GM19455 (cell line): ENCODE data around the gene EIF2S1.

Source experiments
- ATAC-seq: cut with Tn5 transposase; IDR thresholded peaks from one replicate; pipeline ENCODE4 v1.9.1; 2021; ENCODE audit not compliant: unreplicated experiment

The EIF2S1 gene

DNA sequence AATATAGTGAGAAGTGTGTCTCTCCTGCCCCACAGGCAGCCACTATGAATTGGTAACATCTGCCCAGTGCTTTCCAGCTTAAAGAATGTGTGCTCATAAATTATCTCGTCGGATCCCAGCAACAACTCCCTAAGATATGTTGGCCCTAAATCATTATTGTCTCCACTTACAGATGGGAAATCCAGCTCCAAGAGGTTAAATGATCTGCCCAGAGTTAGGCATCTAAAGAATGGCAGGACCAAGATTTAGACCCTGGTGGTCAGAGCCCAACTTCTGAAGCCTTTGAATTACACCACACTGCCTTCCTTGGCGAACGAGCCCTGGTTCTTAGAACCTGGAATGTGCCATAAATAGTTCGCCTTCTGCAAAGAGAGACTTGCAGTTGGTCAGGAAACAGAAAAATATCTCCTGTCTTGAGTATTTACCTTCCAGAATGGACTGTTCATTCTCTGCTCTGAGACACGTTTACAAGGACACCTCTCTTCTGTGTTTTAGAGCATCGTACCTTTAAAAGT lies 72.0 kb downstream of the EIF2S1 start:
- no peak for ATAC-seq

DNA sequence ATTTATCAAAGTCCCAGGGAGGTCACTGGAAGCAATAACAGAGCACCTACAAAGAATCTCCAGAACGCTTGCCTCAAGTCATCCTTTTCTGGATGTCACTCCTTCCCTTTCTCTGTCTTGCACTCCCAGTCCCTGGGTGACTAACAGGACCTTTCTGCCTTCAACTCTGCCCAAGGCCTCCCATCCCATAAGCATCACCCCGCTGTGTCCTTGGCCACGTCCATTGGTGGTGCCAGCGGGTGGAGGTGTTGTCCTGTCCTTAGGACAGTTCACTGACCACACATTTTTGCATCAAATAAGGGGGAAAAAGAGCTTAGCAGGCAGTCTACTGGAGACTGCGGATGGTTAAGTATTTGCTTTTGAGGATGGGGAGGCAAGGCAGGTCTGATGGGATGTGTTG lies 75.5 kb downstream of the EIF2S1 start:
- no peak for ATAC-seq
